ENCODE measurements around the gene RAB10.

Gene RAB10

GRCh38 chr2:26176279-26176615 lies 142.4 kb downstream of the RAB10 start:
- DNase-seq (ENCODE audit: low spot score), result no peak
- FAIRE-seq, result no peak

- no peak for DNase-seq (ENCODE audit: low spot score)
Observed at GRCh38 chr2:26177122-26177521, 143.2 kb downstream of the RAB10 start.

GRCh38 chr2:26178246-26178645 lies 144.4 kb downstream of the RAB10 start:
- DNase-seq (ENCODE audit: low spot score) (no peak), FAIRE-seq (no peak)

More at GRCh38 chr2:26177122-26177521, 143.2 kb downstream of the RAB10 start:
- no peak for FAIRE-seq

GRCh38 chr2:26178746-26179436 lies 145.0 kb downstream of the RAB10 start:
- DNase-seq (ENCODE audit: low spot score) (no peak), FAIRE-seq (no peak)

GRCh38 chr2:26179446-26179913 lies 145.6 kb downstream of the RAB10 start:
- FAIRE-seq (no peak), DNase-seq (ENCODE audit: low spot score) (no peak)

- FAIRE-seq, result no peak
- no peak for DNase-seq (ENCODE audit: low spot score)
Observed at GRCh38 chr2:26182441-26182840, 148.6 kb downstream of the RAB10 start.

- no peak for DNase-seq (ENCODE audit: low spot score)
- no peak for FAIRE-seq
Observed at GRCh38 chr2:26182887-26183630, 149.2 kb downstream of the RAB10 start.

GRCh38 chr2:26184121-26184520 lies 150.2 kb downstream of the RAB10 start:
- FAIRE-seq, result no peak
- DNase-seq (ENCODE audit: low spot score), result no peak

GRCh38 chr2:26184555-26185303 lies 150.8 kb downstream of the RAB10 start:
- FAIRE-seq (no peak), DNase-seq (ENCODE audit: low spot score) (peak; percentile 29)

- DNase-seq (ENCODE audit: low spot score), result no peak
- no peak for FAIRE-seq
Observed at GRCh38 chr2:26185304-26185928, 151.5 kb downstream of the RAB10 start.

GRCh38 chr2:26185954-26186770 lies 152.3 kb downstream of the RAB10 start:
- FAIRE-seq (no peak), DNase-seq (ENCODE audit: low spot score) (no peak)
